Measurements from ENCODE around the gene TFDP2. TPM values are rescaled to one million over a fixed set of nuclear protein-coding genes. Genes with fewer than 3 reads are reported as not detected.

The TFDP2 gene
- total and polyA plus RNA-seq, 2 of the 8 experiments (the other 6 are each of a cell fraction or from before 2014, with no cell fraction given): 41.1 to 119 TPM

GRCh38 chr3:142019794-142020320, 129.5 kb downstream of the TFDP2 start:
- POLR2A ChIA-PET (ENCODE audit: partially characterized antibody): no interaction called here

More at GRCh38 chr3:142019794-142020320, 129.5 kb downstream of the TFDP2 start:
- Histone ChIP-seq H4K91ac (replicated peaks; ENCODE audit: insufficient read length, low read length) (no peak overlapping the region), H3K36me3 (ENCODE audit: control insufficient read depth in 2 of 4, insufficient read depth in 4 of 4, low read length in 3 of 4) (peaks cover 0 to 20% (median 5%) of the 10 kb centered on the region in 4 experiments; a peak in 3 of 8 replicates), H3K27ac (ENCODE audit: low read depth, low read length) (no peak overlapping the region), H4K20me1 (replicated peaks in 1 of 2; ENCODE audit: control insufficient read depth in 1 of 2, insufficient read depth in 2 of 2, low read length in 2 of 2) (peaks cover 0 to 2% of the 10 kb centered on the region in 2 experiments), H3K4me1 (replicated peaks in 1 of 4; ENCODE audit: control insufficient read depth in 3 of 4, insufficient read depth in 4 of 4, low read length in 3 of 4) (no peaks in the 10 kb centered on the region), H2BK12ac (ENCODE audit: low read depth, low read length) (no peak overlapping the region), H3K79me2 (ENCODE audit: control insufficient read depth in 1 of 2, insufficient read depth in 2 of 2, low read length in 2 of 2) (peaks cover 0 to 91% of the 10 kb centered on the region in 2 experiments), H2BK15ac (ENCODE audit: low read length) (no peak overlapping the region), H3K14ac (ENCODE audit: insufficient read length) (no peak overlapping the region), H4K5ac (ENCODE audit: insufficient read length, low read depth, low read length) (no peak overlapping the region), H3K4ac (replicated peaks; ENCODE audit: insufficient read length, low read depth, low read length) (no peak overlapping the region), H3K56ac (replicated peaks; ENCODE audit: insufficient read length, low read depth, low read length) (no peak overlapping the region), H3K23ac (ENCODE audit: insufficient read length) (no peak overlapping the region), H2AFZ (ENCODE audit: low read length) (no peak overlapping the region), H3K79me1 (ENCODE audit: low read depth, low read length) (peaks cover 5% of the 10 kb centered on the region; the same call in 1 of the 2 replicates), H2BK120ac (replicated peaks; ENCODE audit: low read depth, low read length) (no peak overlapping the region), H3K4me3 (ENCODE audit: extremely low read depth in 1 of 4, insufficient read depth in 2 of 4, low read depth in 3 of 4, low read length in 4 of 4) (no peak overlapping the region), H2BK20ac (ENCODE audit: low read length) (no peak overlapping the region), H2AK5ac (ENCODE audit: low read depth, low read length) (no peak overlapping the region), H3K18ac (ENCODE audit: extremely low read depth, low read length) (no peak overlapping the region), H2BK5ac (ENCODE audit: low read depth, low read length) (no peak overlapping the region), H3K27me3 (replicated peaks in 1 of 4; ENCODE audit: control insufficient read depth in 3 of 4, extremely low read depth in 1 of 4, insufficient read depth in 3 of 4, low read length in 3 of 4) (no peaks in the 10 kb centered on the region), H4K8ac (ENCODE audit: extremely low read depth, insufficient read depth, low read length) (no peak overlapping the region), H3K23me2 (ENCODE audit: low read depth, low read length) (no peaks in the 10 kb centered on the region), H3K9me3 (ENCODE audit: insufficient read depth in 2 of 2, low read depth in 1 of 2, low read length in 1 of 2) (no peaks in the 10 kb centered on the region), H3K4me2 (ENCODE audit: insufficient read depth in 1 of 2, low read depth in 2 of 2, low read length in 2 of 2) (no peak overlapping the region), H3K9ac (replicated peaks in 1 of 4; ENCODE audit: extremely low read depth in 1 of 4, low read depth in 3 of 4, low read length in 3 of 4) (no peak overlapping the region)
- TF ChIP-seq JUND (IDR thresholded peaks at IDR 0.05; ENCODE audit: low read length) (no peak), MAFK (IDR thresholded peaks at IDR 0.05; ENCODE audit: low read depth, low read length) (no peak), EP300 (IDR thresholded peaks at IDR 0.05; ENCODE audit: borderline replicate concordance in 1 of 2, low read depth in 2 of 2, low read length in 2 of 2) (no peak), USF2 (IDR thresholded peaks at IDR 0.05; ENCODE audit: low read length) (no peak)
- FAIRE-seq (no peak), DNase-seq (ENCODE audit: low read depth in 1 of 2, low spot score in 2 of 2) (no peak)
- CTCF ChIA-PET (ENCODE audit: partially characterized antibody): no interaction called here
- 89% methylated on average over 2 of the region's 2 CpGs; no CpG with 5 or more reads in 1 of the 2 experiments for WGBS, 2 experiments (ENCODE audit: extremely low coverage in 1 of 2, insufficient coverage in 1 of 2, insufficient read length in 1 of 2, insufficient replicate concordance in 2 of 2, low coverage in 1 of 2, low lambda C conversion rate in 2 of 2, missing lambda C conversion rate in 1 of 2)

All from H1 (cell line).